Stimulated activated CD4-positive, alpha-beta T cell treated with anti-CD3 and anti-CD28 coated beads, Interleukin-1b, Interleukin-23, amount 100 ng/mL, for 48 hours (primary cell): Measurements from ENCODE around the gene ACP4.

ENCODE experiments used
- DNase-seq: peaks from one replicate; pipeline ENCODE4 v3.0.0-alpha.2; 2020

Gene ACP4

GRCh38 chr19:50826492-50827240, 36.5 kb downstream of the ACP4 start:
- DNase-seq = no peak

DNA sequence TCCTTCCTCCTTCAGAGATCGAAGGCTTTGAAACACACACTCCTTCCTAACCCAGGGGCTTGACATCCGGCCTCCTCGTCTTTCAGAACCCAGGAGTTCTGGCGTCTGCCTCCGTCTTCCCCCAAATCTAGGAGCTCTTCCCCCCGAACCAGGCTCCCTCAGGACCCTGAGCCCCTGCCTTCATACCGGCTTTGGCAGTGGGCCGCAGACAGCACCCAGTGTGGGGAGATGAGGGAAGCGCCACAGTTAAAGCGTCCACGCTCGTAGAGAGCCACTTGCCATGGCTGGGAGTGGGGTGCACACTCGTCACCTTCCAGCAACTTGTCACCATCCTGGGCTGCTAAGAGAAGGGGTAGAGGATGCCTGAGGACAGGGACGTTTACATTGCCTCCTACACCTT, 37.3 kb downstream of the ACP4 start:
- DNase-seq = no peak

DNA sequence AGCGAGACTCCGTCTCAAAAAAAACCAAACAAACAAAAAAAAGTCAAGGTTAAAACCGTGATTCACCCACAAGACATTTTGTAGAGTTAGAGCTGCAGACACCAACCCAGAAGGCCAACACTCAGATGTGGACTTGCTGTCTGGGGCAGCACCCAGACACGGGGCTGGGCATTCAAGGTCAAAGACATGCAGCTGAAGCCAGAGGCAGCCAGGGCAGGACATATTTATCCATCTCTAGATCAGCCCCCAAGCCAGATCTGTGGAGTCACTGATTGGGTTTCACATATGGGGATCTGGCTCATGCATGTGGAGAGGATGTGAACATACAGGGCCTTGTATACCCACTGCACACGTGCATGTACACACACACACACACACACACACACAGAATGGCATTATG, 39.6 kb downstream of the ACP4 start:
- no peak for DNase-seq

DNA sequence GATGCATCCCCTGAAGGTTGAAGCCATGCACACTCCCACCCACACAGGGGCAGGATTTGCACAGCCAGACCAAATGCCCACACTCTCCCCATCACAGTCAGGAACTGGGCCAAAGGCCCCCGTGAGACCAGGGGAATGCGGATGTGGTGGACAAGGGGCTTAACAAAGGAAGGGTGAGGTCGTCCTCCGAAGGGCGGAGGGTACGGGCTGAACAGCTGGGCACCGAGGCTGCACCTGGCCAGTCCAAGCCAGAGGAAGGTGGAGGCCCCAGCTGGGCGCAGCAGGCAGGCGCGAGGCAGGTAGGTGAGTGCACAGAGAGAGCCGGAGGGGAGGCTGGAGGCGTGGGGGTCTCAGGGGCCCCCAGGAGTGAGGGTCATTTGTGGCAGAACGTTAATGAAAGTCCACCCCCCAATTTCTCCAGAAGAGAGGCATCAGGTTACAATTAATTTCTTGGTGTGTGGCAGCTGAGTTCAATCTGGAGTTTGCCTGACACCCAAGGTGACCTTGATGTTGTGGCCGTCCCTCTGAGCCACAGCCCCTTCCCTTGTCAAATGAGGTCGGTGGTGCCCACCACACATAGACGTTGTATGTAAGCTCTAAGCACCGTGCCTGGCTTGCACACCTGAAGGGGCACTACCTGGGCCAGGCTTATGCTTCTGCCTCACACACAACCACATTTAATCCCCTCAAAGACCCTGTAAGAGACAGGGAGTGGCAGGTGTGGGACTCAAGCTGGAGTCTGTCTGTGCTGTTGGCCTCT, 40.2 kb downstream of the ACP4 start:
- no peak for DNase-seq

DNA sequence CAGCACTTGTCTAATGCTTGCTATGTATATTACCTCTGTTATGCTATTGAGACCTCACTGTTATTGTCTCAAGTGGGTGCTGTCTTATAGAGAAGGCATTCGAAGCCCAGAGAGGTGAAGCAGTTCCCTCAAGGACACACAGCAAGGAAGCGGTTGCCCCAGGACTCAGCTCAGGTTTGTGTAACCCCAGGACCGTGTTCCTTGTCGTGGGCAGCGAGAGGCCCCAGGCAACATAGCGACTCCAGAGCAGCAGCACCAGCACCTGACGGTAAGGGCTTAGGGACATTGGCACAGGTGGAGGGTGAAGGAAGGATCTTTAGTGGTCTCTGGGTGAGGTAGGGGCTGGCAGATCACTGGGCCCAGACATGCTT, 40.8 kb downstream of the ACP4 start:
- DNase-seq = no peak

GRCh38 chr19:50832666-50833065, 42.5 kb downstream of the ACP4 start:
- no peak for DNase-seq

GRCh38 chr19:50833117-50833801, 43.0 kb downstream of the ACP4 start, which contains the start of gene KLK15:
KLK15 (minus strand) TSS chr19:50833574; CDS start chr19:50831492, 2,082 bp downstream.
- DNase-seq = no peak

DNA sequence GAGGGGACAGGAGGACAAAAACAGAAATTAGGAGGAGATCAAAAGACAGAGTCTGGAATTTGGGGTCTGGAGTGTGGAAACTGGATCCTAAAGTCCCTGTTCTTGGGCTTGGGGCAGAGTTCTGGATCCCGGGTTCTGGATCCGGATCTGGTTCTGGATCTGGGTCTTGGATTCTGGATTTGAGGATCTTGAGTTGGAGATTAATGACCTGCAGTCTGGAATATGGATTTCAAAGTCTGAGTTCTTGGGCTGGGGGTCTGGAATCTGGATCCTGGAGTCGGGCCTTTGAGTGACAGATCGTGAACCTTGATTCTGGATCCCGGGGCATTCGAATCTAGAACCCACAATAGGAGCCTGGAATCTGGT, 43.6 kb downstream of the ACP4 start:
- DNase-seq = no peak

DNA sequence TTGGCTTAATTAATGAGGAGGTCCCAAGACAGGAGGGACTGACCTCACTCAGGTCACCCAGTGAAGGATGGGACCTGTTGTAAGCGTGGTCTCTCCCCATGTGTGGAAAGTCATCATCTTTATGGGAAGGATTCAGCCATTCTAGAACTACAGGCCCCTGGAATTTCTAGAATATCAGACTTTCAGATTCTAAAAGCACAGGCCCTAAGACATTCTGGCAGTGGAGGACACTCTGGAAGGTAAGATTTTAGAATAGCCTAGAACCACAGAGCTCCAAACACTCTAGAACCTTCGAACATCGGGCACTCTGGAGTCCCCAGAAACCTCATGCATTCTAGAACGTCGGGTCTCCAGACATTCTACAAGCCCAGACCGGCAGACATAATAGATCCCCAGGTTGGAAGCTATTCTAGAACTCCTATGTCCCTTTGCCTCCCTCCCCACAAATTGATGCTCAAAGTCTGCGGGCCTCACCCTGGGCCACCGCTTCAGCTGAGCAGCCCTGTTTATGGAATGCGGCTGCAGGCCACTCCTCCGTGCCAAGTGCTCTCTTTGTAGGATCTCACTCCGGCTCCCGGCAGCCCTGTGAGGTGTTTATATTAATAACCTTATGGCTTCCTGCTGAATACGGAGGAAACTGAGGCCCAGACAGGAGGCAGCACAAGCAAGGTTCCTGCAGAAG, 45.0 kb downstream of the ACP4 start:
- DNase-seq = no peak

DNA sequence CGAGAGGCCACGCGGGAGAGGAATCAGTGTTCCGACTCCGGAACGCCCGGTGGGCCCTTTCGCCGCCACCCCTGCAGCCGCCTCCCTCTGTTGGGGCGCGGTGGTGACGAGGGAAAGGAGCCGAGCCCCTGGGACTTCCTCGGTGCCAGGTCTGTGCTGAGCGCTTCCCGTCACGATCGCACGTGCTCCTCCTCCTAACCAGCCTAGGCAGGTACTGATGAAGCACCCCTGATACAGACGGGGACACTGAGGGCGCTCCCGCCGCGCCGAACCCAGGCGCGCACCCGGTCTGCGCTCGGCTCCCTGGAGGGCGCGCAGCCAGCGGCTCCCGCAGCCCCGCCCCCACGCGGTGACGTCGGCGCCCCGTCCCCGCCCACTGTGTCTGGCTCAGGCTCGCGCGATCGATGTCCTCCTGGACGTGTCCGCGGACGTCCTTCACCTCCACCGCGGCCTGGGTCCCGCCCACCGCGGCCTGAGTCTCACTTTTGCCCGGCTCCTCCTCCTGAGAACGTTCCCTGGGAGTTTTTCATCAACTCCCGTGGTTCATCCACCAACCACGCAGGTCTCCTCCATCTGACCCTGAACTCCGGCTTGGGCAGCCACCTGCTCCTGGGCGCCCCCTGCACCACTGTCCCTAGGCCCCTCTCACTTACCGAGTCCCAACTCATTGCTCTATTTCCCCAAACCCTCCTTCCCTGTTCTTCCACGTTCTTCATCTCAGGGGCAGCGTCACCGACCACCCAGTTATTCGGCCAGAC, 45.7 kb downstream of the ACP4 start:
- peak; percentile 68 for DNase-seq

GRCh38 chr19:50836543-50837195, 46.5 kb downstream of the ACP4 start:
- DNase-seq = no peak

GRCh38 chr19:50837300-50837699, 47.1 kb downstream of the ACP4 start:
- no peak for DNase-seq

DNA sequence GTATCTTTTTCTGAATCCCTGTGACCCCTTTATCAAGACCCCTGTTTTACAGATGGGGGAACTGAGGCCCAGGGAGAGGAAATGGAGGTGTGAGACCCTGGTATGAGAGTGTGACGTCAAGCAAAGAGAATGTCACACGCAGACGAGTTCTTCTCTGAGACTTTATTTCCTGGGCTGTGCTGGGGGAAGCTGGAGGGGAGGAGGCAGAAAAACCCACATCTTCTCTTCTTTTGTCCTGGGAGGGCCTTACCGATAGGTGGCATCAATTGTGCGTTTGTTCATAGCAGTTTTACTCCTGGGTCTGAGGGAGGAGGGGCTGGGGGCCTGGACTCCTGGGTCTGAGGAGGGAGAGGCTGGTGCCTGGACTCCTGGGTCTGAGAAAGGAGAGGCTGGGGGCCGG, 48.0 kb downstream of the ACP4 start:
- no peak for DNase-seq

- DNase-seq = no peak
Observed at GRCh38 chr19:50839712-50840655, 49.8 kb downstream of the ACP4 start.

DNA sequence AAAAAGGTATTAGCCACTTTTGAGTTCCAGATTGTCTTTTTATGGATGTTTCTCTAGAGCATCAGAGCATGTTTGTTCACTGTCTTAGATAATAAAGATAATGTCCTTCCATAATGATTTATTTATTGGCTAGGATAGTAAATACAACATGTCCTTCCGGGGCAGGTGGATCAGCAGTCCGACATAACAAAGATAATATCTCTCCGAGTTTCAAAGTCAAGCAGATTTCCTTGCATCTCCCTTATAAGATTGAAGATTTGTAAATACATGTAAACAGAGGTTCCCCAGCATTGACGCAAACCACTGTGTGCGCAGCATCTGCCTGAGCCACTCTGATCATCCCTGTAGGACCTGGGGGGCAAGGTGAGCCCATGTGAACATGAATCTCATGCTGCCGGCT, 51.9 kb downstream of the ACP4 start:
- no peak for DNase-seq

DNA sequence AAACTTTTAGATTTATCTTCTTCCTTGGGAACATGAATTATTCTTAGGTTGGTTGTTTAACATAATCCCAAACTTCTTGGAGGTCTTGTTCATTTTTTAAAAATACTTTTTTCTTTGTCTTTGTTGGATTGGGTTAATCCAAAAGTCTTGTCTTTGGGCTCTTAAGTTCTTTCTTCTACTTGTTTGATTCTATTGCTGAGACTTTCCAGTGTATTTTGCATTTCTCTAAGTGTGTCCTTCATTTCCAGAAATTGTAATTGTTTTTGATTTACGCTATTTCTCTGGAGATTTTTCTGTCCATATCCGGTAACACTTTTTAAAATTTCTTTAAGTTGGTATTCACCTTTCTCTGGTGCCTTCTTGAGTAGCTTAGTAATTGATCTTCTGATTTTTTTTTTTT, 53.0 kb downstream of the ACP4 start:
- no peak for DNase-seq

DNA sequence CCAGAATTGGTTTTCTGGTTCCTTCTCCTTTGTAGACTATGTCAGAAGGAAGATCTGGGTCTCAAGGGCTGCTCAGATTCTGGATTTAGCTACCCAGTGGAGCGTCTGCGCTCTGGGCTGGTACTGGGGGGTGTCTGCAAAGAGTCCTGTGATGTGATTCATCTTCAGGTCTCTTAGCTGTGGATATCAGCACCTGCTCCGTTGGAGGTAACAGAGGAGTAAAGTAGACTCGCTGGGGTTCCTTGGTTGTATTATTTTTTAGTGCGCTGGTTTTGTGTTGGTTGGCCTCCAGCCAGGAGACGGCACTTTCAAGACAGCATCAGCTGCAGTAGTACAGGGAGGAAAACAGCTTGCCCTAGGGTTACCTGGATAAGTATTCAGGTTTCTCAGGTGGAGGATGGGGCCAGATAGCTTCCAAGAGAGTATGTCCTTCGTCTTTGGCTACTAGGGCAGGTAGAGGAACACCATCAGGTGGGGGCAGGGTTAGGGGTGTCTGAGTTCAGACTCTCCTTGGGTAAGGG, 53.5 kb downstream of the ACP4 start:
- no peak for DNase-seq

DNA sequence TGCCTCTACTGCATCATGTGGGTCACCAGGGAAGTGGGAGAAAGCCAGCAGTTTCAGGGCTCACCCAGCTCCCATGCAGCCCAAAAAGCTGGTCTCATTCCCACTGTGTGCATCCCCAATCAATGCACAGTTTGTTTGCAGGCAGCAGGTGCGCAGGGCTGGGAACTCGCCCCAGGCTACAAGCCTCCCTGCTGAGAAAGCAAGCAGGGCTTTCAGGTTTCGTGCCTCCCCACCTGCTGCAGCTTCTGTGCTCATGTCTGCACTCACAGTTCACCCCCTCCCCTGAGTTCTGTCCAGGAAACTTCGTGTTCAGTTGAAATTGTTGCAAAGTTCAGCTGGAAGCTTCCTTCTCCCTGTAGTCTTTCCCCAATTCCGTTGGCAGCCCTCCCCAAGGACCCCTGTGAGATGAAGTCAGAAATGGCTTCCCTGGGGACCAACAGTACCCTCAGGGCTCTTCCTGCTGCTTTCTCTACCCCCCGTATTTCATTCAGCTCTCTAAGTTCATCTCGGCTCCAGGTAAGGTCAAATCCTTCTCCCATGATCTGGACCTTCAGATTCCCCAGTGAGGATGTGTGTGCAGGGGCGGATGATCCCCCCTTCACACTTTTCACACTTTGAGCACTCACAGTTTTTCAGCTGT, 54.2 kb downstream of the ACP4 start:
- no peak for DNase-seq
